ENCODE measurements around the gene BLVRB. TPM values are rescaled to one million over a fixed set of nuclear protein-coding genes. Genes with fewer than 3 reads are reported as not detected.
"Not testable (repeated sequence)": the region's sequence is repeated elsewhere in the genome, so short reads cannot be mapped to it uniquely, and the experiment has no call there.

BLVRB gene
- total RNA-seq, 1 donor from 2014 or later = 127 TPM

GRCh38 chr19:40417643-40417981, 47.9 kb downstream of the BLVRB start:
- intact Hi-C loops (cut with DNase I) = no loop called here
- no peak for DNase-seq (ENCODE audit: missing footprints)
- no peak for ATAC-seq

GRCh38 chr19:40416918-40417642, 48.5 kb downstream of the BLVRB start:
- ATAC-seq (peak; percentile 14), DNase-seq (ENCODE audit: missing footprints) (peak; percentile 86)
- intact Hi-C loops (cut with DNase I) = no loop called here

GRCh38 chr19:40415768-40416167, 49.8 kb downstream of the BLVRB start:
- no peak for ATAC-seq
- intact Hi-C loops (cut with DNase I) = no loop called here
- DNase-seq (ENCODE audit: missing footprints) = no peak

- intact Hi-C loops (cut with DNase I) = loop anchor here (5.0 kb wide), 1 partner anchor 187 kb away; the partner anchor contains the start of gene LTBP4
- DNase-seq (ENCODE audit: missing footprints) = no peak
- peak; percentile 12 for ATAC-seq
Measured at GRCh38 chr19:40414542-40415535, 50.7 kb downstream of the BLVRB start.

GRCh38 chr19:40413291-40413845, 52.2 kb downstream of the BLVRB start, which contains the start of gene PRX:
TSS of gene PRX (minus strand) at chr19:40413378. CDS start at chr19:40407932, 5,446 bp downstream.
- no peak for DNase-seq (ENCODE audit: missing footprints)
- intact Hi-C loops (cut with DNase I) = loop anchor here (5.0 kb wide), 1 partner anchor 189 kb away; the partner anchor contains the start of gene LTBP4
- ATAC-seq = no peak

GRCh38 chr19:40412866-40413265, 52.7 kb downstream of the BLVRB start:
- DNase-seq (ENCODE audit: missing footprints) = no peak
- ATAC-seq = no peak
- intact Hi-C loops (cut with DNase I) = loop anchor here (5.0 kb wide), 1 partner anchor 189 kb away; the partner anchor contains the start of gene LTBP4

- intact Hi-C loops (cut with DNase I) = loop anchor here (5.0 kb wide), 1 partner anchor 190 kb away; the partner anchor contains the start of gene LTBP4
- ATAC-seq (no peak), DNase-seq (ENCODE audit: missing footprints) (no peak)
Measured at GRCh38 chr19:40411958-40412499, 53.5 kb downstream of the BLVRB start.

- intact Hi-C loops (cut with DNase I) = loop anchor here (5.0 kb wide), 1 partner anchor 191 kb away; the partner anchor contains the start of gene LTBP4
- peak; percentile 92 for ATAC-seq
Measured at GRCh38 chr19:40411125-40411842, 54.3 kb downstream of the BLVRB start.

GRCh38 chr19:40410030-40410389, 55.5 kb downstream of the BLVRB start:
- intact Hi-C loops (cut with DNase I) = loop anchor here (5.0 kb wide), 1 partner anchor 192 kb away; the partner anchor contains the start of gene LTBP4
- DNase-seq (ENCODE audit: missing footprints) (no peak), ATAC-seq (no peak)

More at GRCh38 chr19:40411125-40411842, 54.3 kb downstream of the BLVRB start:
- DNase-seq (ENCODE audit: missing footprints) = peak; percentile 75

- DNase-seq (ENCODE audit: missing footprints); intact Hi-C loops (cut with DNase I): not testable (repeated sequence)
Measured at GRCh38 chr19:40408598-40408925, 57.0 kb downstream of the BLVRB start.

GRCh38 chr19:40407714-40408597, 57.6 kb downstream of the BLVRB start:
- no peak for DNase-seq (ENCODE audit: missing footprints)
- intact Hi-C loops (cut with DNase I) = no loop called here
- ATAC-seq = no peak

More at GRCh38 chr19:40408598-40408925, 57.0 kb downstream of the BLVRB start:
- ATAC-seq = not testable (repeated sequence)

GRCh38 chr19:40403262-40403984, 62.1 kb downstream of the BLVRB start:
- ATAC-seq (peak; percentile 95), DNase-seq (ENCODE audit: missing footprints) (peak; percentile 95)
- intact Hi-C loops (cut with DNase I) = loop anchor here (1.0 to 5.0 kb wide), 2 partner anchors 54 to 64 kb away; partner anchors contain the start of genes BLVRB and SPTBN4

- intact Hi-C loops (cut with DNase I) = loop anchor here (5.0 kb wide), 1 partner anchor 67 kb away; the partner anchor contains the start of genes BLVRB and SPTBN4
- ATAC-seq (no peak), DNase-seq (ENCODE audit: missing footprints) (peak; percentile 3)
Measured at GRCh38 chr19:40400559-40400958, 65.0 kb downstream of the BLVRB start.

- ATAC-seq (no peak), DNase-seq (ENCODE audit: missing footprints) (no peak)
- intact Hi-C loops (cut with DNase I) = no loop called here
Measured at GRCh38 chr19:40398417-40399131, 67.0 kb downstream of the BLVRB start.

Data from Right ventricle myocardium inferior (tissue), 1 donor.